Fibroblast of lung (primary cell): ENCODE measurements around the gene LRP8.

Experiments used
- EZH2 ChIP-seq: IDR thresholded peaks from 2 replicates; pipeline ENCODE4 v1.5.1; 2012; ENCODE audit warnings: low read length, control low read depth, mild to moderate bottlenecking; ENCODE audit errors: missing control alignments
- TF ChIP-seq, protein P1 (sequence below), 2 donors: IDR thresholded peaks in 1 of 2; conservative IDR thresholded peaks in 1 of 2; 1 replicate in 1 of 2; 2 replicates in 1 of 2; pipeline ENCODE4 v1.5.1; 2011 to 2012; ENCODE audit warnings: low read length in 2 of 2, control low read depth in 1 of 2, inconsistent platforms in 1 of 2, low read depth in 1 of 2, mild to moderate bottlenecking in 1 of 2

DNA sequence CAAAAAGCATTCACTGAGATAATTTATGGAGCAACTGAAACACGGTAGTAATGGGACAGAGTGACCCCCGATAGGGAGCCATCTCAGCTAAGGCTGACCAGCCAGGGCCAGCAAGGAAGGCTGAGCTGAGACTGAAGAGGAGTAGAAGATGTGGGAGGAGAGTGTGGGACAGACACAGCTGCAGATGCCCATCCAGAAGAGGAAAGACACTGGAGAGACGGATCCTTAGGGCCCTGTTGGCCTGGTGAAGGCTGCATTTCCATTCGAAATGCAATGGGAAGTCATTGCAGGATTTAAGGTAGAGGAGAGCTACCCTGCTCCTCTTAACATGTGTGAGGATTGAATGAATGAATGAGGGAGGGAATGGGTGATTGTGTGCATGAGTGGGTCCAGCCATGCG lies 44.0 kb upstream of the LRP8 start:
- TF ChIP-seq, protein P1, sequence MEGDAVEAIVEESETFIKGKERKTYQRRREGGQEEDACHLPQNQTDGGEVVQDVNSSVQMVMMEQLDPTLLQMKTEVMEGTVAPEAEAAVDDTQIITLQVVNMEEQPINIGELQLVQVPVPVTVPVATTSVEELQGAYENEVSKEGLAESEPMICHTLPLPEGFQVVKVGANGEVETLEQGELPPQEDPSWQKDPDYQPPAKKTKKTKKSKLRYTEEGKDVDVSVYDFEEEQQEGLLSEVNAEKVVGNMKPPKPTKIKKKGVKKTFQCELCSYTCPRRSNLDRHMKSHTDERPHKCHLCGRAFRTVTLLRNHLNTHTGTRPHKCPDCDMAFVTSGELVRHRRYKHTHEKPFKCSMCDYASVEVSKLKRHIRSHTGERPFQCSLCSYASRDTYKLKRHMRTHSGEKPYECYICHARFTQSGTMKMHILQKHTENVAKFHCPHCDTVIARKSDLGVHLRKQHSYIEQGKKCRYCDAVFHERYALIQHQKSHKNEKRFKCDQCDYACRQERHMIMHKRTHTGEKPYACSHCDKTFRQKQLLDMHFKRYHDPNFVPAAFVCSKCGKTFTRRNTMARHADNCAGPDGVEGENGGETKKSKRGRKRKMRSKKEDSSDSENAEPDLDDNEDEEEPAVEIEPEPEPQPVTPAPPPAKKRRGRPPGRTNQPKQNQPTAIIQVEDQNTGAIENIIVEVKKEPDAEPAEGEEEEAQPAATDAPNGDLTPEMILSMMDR (conservative IDR thresholded peaks at IDR 0.05 in 1 of 2, IDR thresholded peaks at IDR 0.05 in 1 of 2; ENCODE audit: low read depth in 1 of 2, low read length in 2 of 2), result no peak
- no peak for TF ChIP-seq EZH2
